Endothelial cell (in vitro differentiated cells): Measurements from ENCODE around the gene C17orf50. TPM values are rescaled to one million over a fixed set of nuclear protein-coding genes. Genes with fewer than 3 reads are reported as not detected.
"Not testable (repeated sequence)": the region's sequence is repeated elsewhere in the genome, so short reads cannot be mapped to it uniquely, and the experiment has no call there.

ENCODE experiments used
- DNase-seq: peaks from one replicate; pipeline ENCODE4 v3.0.0; 2021; ENCODE audit warnings: low spot score
- H3K27ac Mint-ChIP-seq: one replicate; pipeline ENCODE4 v1.8.0; 2021; ENCODE audit warnings: mixed read lengths, inconsistent platforms; ENCODE audit not compliant: unreplicated experiment
- H3K27me3 Mint-ChIP-seq: one replicate; pipeline ENCODE4 v1.8.0; 2021; ENCODE audit warnings: mild to moderate bottlenecking, moderate library complexity, mixed read lengths, inconsistent platforms; ENCODE audit not compliant: unreplicated experiment
- H3K36me3 Mint-ChIP-seq: one replicate; pipeline ENCODE4 v1.8.0; 2021; ENCODE audit warnings: mild to moderate bottlenecking, low read depth, mixed read lengths, inconsistent platforms; ENCODE audit not compliant: unreplicated experiment
- H3K4me1 Mint-ChIP-seq: one replicate; pipeline ENCODE4 v1.8.0; 2021; ENCODE audit warnings: mild to moderate bottlenecking, mixed read lengths, inconsistent platforms; ENCODE audit not compliant: unreplicated experiment
- H3K4me3 Mint-ChIP-seq: one replicate; pipeline ENCODE4 v1.8.0; 2021; ENCODE audit warnings: mild to moderate bottlenecking, mixed read lengths, inconsistent platforms; ENCODE audit not compliant: unreplicated experiment
- H3K9me3 Mint-ChIP-seq: one replicate; pipeline ENCODE4 v1.8.0; 2021; ENCODE audit warnings: mixed read lengths, inconsistent platforms; ENCODE audit not compliant: unreplicated experiment
- total RNA-seq: library from RNA; stranded (reverse); fragmentation: NEBNext Ultra II Directional; extraction: Animal tissue kit (Norgen Biotek cat#: 25700); gene quantifications from one replicate; pipeline ENCODE4 v1.2.1, GENCODE V29; 2021; ENCODE audit not compliant: unreplicated experiment
- TF ChIP-seq, protein P1 (sequence below): fragments of 200-600 bp; sonication (generic); IDR thresholded peaks from one replicate; pipeline ENCODE4 v1.5.0; 2021; ENCODE audit warnings: antibody characterized with exemption; ENCODE audit not compliant: unreplicated experiment

Gene C17orf50
- total RNA-seq, 1 donor from 2014 or later = 0.90 TPM

DNA sequence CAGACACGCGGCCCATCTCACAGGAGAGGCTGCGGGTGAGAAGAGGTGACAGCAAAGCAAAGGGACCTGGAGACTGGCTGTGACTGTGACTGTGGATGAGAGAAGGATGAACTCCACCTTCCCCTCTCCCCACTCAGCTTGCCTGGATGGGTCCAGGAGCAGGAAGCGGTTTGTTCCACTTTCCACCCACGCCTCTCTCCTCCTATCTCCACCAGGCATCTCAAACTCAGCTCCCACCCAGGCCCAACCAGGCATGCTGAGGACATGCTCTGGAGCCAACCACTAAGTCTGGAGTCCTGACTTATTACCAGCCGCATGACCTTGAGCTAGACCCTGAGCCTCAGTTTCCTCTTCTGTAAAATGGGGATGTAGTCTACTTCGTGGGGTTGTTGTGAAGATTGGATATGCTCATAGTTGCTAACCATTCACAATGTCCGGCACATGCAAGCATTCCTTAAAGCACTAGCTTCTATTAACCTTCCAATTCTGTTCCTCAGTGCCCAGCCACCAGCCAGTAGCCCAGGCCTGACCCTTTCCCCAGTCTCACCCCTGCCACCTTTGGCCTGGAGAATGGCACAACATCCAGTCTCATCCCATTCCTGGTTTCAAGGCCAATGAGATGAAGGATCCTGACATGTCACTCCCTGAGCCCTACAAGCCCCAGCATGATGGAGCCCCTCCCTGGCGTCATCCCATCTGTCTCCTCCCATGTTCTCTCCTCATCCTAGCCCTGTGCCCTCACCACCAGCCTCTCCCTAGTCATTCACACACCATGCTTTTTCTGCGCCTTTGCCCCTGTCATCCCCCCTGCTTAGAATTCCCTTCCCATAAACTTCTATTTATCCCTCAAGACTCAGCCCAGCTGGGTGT, 9.9 kb upstream of the C17orf50 start:
- Mint-ChIP-seq H3K9me3 (no peaks in the 10 kb centered on the region), H3K36me3 (no peaks in the 10 kb centered on the region), H3K4me1 (peaks cover 4% of the 10 kb centered on the region), H3K4me3 (no peak overlapping the region), H3K27ac (no peak overlapping the region), H3K27me3 (peaks cover 10% of the 10 kb centered on the region)
- TF ChIP-seq, protein P1, sequence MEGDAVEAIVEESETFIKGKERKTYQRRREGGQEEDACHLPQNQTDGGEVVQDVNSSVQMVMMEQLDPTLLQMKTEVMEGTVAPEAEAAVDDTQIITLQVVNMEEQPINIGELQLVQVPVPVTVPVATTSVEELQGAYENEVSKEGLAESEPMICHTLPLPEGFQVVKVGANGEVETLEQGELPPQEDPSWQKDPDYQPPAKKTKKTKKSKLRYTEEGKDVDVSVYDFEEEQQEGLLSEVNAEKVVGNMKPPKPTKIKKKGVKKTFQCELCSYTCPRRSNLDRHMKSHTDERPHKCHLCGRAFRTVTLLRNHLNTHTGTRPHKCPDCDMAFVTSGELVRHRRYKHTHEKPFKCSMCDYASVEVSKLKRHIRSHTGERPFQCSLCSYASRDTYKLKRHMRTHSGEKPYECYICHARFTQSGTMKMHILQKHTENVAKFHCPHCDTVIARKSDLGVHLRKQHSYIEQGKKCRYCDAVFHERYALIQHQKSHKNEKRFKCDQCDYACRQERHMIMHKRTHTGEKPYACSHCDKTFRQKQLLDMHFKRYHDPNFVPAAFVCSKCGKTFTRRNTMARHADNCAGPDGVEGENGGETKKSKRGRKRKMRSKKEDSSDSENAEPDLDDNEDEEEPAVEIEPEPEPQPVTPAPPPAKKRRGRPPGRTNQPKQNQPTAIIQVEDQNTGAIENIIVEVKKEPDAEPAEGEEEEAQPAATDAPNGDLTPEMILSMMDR = no peak
- no peak for DNase-seq

DNA sequence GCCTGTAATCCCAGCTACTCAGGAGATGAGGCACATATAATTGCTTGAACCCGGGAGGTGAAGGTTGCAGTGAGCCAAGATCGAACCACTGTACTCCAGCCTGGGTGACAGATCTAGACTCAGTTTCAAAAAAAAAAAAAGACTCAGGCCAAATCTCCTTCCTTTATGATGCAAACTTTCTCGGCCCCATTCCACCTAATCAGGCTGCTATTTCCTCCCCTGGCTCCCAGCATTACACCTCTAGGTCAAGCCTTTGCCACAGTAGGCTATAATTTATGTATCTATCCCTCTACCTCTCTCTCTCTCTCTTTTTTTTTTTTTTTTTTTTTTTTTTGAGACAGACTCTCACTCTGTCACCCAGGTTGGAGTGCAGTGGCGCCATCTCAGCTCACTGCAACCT, 9.1 kb upstream of the C17orf50 start:
- DNase-seq, H3K27ac Mint-ChIP-seq, H3K4me3 Mint-ChIP-seq, H3K27me3 Mint-ChIP-seq, H3K36me3 Mint-ChIP-seq, H3K9me3 Mint-ChIP-seq, H3K4me1 Mint-ChIP-seq: not testable (repeated sequence)

DNA sequence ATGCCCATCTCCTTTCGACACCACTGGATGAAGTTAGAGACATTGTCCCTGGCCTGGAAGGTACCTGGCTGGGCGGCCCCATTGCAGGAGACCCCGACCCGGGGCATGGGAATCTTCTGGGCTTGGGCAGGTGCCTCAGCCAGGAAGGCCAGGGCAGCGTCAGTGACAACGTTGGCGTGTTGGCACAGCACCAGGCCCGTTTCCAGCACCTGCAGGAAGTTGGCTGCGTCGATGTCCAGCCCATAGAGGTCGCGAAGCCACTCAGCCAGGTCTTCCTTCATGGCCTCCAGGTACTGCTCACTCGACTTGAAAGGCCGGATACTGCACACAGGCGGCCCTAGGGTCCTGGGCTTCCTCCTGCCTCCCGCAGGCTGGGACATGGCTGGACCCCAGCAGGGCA, 8.2 kb upstream of the C17orf50 start:
- no peak overlapping the region for H3K4me3 Mint-ChIP-seq
- H3K4me1 Mint-ChIP-seq = peaks cover 4% of the 10 kb centered on the region
- no peaks in the 10 kb centered on the region for H3K36me3 Mint-ChIP-seq
- DNase-seq = no peak
- H3K27ac Mint-ChIP-seq = no peak overlapping the region
- TF ChIP-seq, protein P1 = no peak
- peaks cover 8% of the 10 kb centered on the region for H3K27me3 Mint-ChIP-seq
- no peaks in the 10 kb centered on the region for H3K9me3 Mint-ChIP-seq

DNA sequence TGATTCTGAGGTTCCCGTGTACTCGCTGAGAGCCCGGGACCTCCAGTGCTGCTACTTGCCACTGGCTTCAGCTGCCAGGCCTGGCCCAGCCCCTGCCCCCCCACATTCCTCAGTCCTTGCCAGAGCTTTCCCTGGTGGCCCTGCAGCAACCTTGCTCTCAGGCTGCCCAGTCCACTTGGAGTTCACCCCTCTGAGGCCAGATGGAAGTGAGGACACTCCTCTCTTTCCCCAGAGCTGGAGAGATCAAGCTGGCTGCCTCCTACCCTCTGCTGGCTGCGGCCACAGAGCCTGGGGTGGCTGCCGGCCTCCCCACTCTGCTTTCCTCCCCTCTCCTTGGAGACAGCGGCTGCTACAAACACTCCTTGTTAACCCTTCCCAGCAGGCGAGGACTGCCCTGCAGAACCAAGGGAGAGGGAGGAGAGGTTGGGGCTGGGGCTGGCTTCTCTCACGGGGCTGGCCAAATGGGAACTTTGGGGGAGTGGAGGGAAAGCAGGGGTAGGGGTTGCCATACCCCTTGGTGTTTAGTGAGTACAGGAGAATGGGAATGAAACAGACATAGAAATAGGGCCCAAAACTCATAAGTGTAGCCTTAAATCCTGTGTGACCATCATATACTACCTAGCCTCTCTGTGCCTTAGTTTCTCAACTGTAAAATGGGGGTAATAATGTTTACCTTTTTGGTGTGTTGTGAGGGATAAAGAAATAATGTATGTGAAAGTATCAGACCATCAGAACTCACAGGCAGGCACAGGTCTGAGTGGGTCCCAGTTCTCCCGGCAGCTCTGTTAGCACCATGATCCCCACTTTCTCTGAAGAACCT, 7.5 kb upstream of the C17orf50 start, which contains the start of gene GAS2L2:
GAS2L2 (minus strand) TSS at position 295 of the 820 bp plus-strand sequence. CDS start 389 bp downstream, outside the sequence.
- DNase-seq = no peak
- Mint-ChIP-seq H3K9me3 (no peaks in the 10 kb centered on the region), H3K27me3 (peaks cover 8% of the 10 kb centered on the region), H3K4me3 (no peak within 1 kb of the TSS), H3K27ac (no peak within 1 kb of the TSS), H3K4me1 (peaks cover 4% of the 10 kb centered on the region), H3K36me3 (no peaks in the 10 kb centered on the region)
- TF ChIP-seq, protein P1 = no peak

DNA sequence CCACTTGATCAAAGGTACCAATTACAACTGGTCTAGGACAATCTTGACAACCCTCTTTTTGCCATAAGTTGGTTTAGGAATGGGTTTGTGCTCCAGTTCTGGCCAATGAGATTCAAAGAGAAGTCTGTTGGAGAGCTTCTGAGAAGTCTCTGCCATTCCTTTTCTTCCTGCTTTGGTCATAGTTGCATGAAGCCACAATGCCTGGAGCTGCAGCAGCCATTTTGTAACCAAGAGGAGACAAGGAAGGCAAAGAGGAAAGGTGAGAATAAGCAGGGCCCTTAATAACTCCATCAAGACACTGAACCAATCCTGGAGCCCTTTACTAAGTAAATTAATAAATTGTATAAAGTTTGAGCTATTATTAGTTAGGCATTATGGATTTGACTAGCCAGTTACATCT, 3.4 kb upstream of the C17orf50 start:
- TF ChIP-seq, protein P1 = no peak
- H3K27me3 Mint-ChIP-seq = peaks cover 6% of the 10 kb centered on the region
- H3K36me3 Mint-ChIP-seq = peaks cover 5% of the 10 kb centered on the region
- no peak overlapping the region for H3K4me3 Mint-ChIP-seq
- no peaks in the 10 kb centered on the region for H3K9me3 Mint-ChIP-seq
- DNase-seq = no peak
- H3K27ac Mint-ChIP-seq = no peak overlapping the region
- peaks cover 2% of the 10 kb centered on the region for H3K4me1 Mint-ChIP-seq
